Common myeloid progenitor, CD34-positive (primary cell): ENCODE results near the gene RASGRP4.

Experiments
- CTCF ChIA-PET: fragments of 350-600 bp; sonication (Branson Sonifier 250); formaldehyde crosslinking; loops from one replicate; lab custom pipeline; 2021; ENCODE audit warnings: antibody characterized with exemption; lab: Charles Lee
- POLR2A ChIA-PET: fragments of 350-600 bp; sonication (Branson Sonifier 250); formaldehyde crosslinking; loops from one replicate; lab custom pipeline; 2021; ENCODE audit warnings: antibody characterized with exemption; lab: Charles Lee
- DNase-seq, 3 donors: peaks; one replicate each; pipeline versions ENCODE4 v3.0.0 to v3.0.0-alpha.2; 2013
- H3K27ac ChIP-seq, 2 experiments: 1 replicate in 1 of 2; 2 replicates in 1 of 2; pipeline ENCODE4 v1.7.0; 2013; ENCODE audit warnings: inconsistent platforms in 2 of 2, low read length in 2 of 2, mild to moderate bottlenecking in 2 of 2, low read depth in 1 of 2, moderate library complexity in 1 of 2; ENCODE audit not compliant: severe bottlenecking in 2 of 2, insufficient read depth in 1 of 2, poor library complexity in 1 of 2
- H3K27me3 ChIP-seq, 5 experiments: replicated peaks in 2 of 5; 1 replicate in 3 of 5; 2 replicates in 2 of 5; pipeline versions ENCODE4 v1.6.1 to v1.7.0; 2013; ENCODE audit warnings: low read length in 4 of 5, mild to moderate bottlenecking in 2 of 5, moderate library complexity in 2 of 5, inconsistent platforms in 1 of 5; ENCODE audit not compliant: insufficient read depth in 5 of 5, control insufficient read depth in 4 of 5
- H3K36me3 ChIP-seq, 4 experiments: 1 replicate in 2 of 4; 2 replicates in 2 of 4; pipeline versions ENCODE4 v1.6.1 to v1.7.0; 2013; ENCODE audit warnings: low read length in 3 of 4, control low read depth in 1 of 4, mild to moderate bottlenecking in 1 of 4; ENCODE audit not compliant: control insufficient read depth in 4 of 4, insufficient read depth in 4 of 4
- H3K4me1 ChIP-seq, 4 experiments: 1 replicate in 3 of 4; 2 replicates in 1 of 4; pipeline versions ENCODE4 v1.6.1 to v1.7.1; 2013; ENCODE audit warnings: low read length in 3 of 4, mild to moderate bottlenecking in 3 of 4, control low read depth in 1 of 4, inconsistent platforms in 1 of 4, moderate library complexity in 1 of 4; ENCODE audit not compliant: control insufficient read depth in 4 of 4, insufficient read depth in 4 of 4; ENCODE audit errors: control extremely low read depth in 1 of 4
- H3K4me3 ChIP-seq, 7 experiments: 1 replicate in 4 of 7; 2 replicates in 3 of 7; pipeline versions ENCODE4 v1.5.1 to v1.7.0; 2013; ENCODE audit warnings: mild to moderate bottlenecking in 7 of 7, low read length in 6 of 7, moderate library complexity in 6 of 7, inconsistent platforms in 2 of 7, low read depth in 2 of 7, control low read depth in 1 of 7; ENCODE audit not compliant: insufficient read depth in 4 of 7, control insufficient read depth in 1 of 7; ENCODE audit errors: extremely low read depth in 1 of 7
- H3K9me3 ChIP-seq, 5 experiments: 1 replicate in 4 of 5; 2 replicates in 1 of 5; pipeline versions ENCODE4 v1.6.1 to v1.7.1; 2013; ENCODE audit warnings: low read length in 4 of 5, mild to moderate bottlenecking in 2 of 5, inconsistent platforms in 1 of 5, low read depth in 1 of 5, moderate library complexity in 1 of 5; ENCODE audit not compliant: control insufficient read depth in 4 of 5, insufficient read depth in 2 of 5; ENCODE audit errors: control extremely low read depth in 1 of 5
- WGBS: methylation state at CpG from one replicate; pipeline ENCODE4 v1.1.5; 2013; ENCODE audit not compliant: insufficient coverage; 5-methylcytosine and 5-hydroxymethylcytosine counted together

Gene RASGRP4

DNA sequence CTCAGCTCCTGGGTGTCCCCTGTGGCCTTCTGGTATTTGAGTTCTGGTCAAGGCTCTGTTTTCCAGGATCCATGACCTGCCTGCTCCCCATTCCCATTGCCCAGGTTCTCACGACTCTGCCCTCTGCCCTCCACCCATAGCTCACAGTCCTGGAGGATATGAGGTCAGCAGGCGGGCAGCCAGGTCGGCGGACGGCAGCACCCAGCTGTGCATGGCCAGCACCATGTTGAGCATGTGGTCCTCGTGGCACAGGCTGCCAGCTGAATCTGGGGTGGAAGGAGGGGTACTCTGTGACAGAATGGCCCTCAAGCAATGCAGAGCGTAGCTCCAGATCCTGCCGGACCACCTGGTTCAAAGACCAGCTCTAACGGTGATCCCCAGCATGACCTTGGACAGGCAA lies 5.1 kb downstream of the RASGRP4 start:
- no peak for DNase-seq
- Histone ChIP-seq H3K27ac (no peak overlapping the region), H3K36me3 (peaks cover 0 to 20% (median 2%) of the 10 kb centered on the region in 4 experiments), H3K4me3 (no peak overlapping the region), H3K9me3 (no peaks in the 10 kb centered on the region), H3K4me1 (peaks cover 0 to 31% (median 22%) of the 10 kb centered on the region in 4 experiments), H3K27me3 (no peaks in the 10 kb centered on the region)
- WGBS = 96% methylated on average over 9 of the region's 9 CpGs
- ChIA-PET CTCF (interaction anchor here (0.8 to 1.2 kb wide), 3 partner anchors 14 to 18 kb away, joined by 3 to 4 read pairs (median 3); partner anchors contain the start of gene FAM98C), POLR2A (interaction anchor here (0.7 kb wide), 1 partner anchor 95 kb away, joined by 4 read pairs; no protein-coding TSS in a partner anchor)

DNA sequence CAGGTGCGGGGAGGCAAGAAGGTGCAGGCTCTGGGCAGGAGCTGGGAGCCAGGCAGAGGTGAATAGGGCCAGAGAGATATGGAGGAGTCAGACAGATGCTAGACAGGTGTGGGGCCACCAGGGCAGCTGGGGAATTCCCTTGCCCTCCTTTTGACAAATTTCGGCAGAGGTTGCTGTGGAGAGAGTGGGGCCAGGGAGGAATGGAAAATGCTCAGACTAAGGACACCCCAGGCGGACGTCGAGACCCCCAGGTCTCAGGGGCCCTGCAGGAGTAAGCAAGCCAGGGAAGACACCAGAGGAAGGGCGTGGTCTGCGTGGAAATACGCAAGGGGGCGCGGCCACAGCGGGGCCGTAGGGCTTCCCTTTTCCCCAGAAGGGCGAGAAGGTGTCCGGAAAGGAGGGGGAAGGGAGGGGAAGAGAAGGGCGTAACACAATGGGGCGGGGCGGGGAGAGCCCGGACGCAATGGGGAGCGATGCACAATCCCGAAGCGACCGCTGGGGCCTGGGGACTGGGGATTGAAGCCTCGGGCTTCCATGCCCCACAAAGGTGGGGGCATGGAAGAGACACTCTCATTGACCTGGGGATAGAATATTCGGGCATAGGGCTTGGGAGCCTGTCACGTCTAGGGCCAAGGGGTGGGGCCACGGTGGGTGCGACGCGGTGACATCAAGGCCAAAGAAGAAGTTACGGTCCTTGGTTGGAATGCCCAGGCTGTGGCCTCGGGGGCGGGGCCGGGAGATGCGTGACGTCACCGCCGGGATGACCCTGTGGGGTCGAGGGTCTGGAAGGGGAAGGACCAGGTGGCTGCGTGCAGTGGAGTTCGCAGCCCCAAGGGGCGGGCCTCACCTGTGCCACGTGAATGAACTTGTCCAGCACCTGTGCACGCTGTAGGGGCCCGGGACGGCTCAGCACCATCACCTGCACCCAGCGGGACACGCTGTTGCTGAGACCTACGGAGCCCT lies 8.2 kb downstream of the RASGRP4 start:
- ChIA-PET POLR2A (no interaction called here), CTCF (interaction anchor here (0.5 to 1.2 kb wide), 2 partner anchors 12 to 15 kb away, joined by 4 read pairs; partner anchors contain the start of gene FAM98C)
- no peaks in the 10 kb centered on the region for H3K9me3 ChIP-seq
- DNase-seq = peak; percentile 77 to 79 (median 79)
- no peak overlapping the region for H3K27ac ChIP-seq
- H3K4me1 ChIP-seq = peaks cover 0 to 15% (median 14%) of the 10 kb centered on the region in 4 experiments
- peak overlapping the region in 5 of 7 experiments; percentile 22 to 75 (median 58) for H3K4me3 ChIP-seq
- H3K36me3 ChIP-seq = peaks cover 0 to 36% (median 2%) of the 10 kb centered on the region in 4 experiments
- no peaks in the 10 kb centered on the region for H3K27me3 ChIP-seq
- WGBS = 23% methylated on average over 40 of the region's 49 CpGs

DNA sequence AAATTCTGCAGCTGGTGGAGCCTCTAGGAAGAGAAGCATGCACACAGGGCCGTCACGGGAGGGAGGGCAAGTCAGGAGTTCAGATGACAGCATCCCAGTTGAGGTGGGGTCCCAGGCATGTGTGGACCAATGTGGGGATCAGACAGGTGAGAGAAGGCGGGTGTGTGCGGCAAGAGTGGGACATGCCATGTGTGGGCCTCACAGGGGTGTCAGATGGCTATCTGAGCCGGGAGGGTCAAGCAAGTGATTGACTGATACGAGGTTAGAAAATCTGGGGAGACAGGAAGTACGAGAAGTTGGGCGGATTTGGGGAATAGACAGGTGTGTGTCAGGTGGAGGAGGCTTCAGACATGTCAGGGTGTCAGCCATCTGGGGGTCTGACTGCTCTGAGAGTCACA lies 8.9 kb downstream of the RASGRP4 start:
- Histone ChIP-seq H3K27me3 (no peaks in the 10 kb centered on the region), H3K9me3 (no peaks in the 10 kb centered on the region), H3K4me3 (peak overlapping the region in 2 of 7 experiments; percentile 58 to 75), H3K27ac (no peak overlapping the region), H3K36me3 (peaks cover 0 to 42% (median 4%) of the 10 kb centered on the region in 4 experiments), H3K4me1 (peaks cover 0 to 15% (median 14%) of the 10 kb centered on the region in 4 experiments)
- WGBS = 88% methylated on average over 8 of the region's 8 CpGs
- DNase-seq = no peak
- CTCF ChIA-PET = interaction anchor here (1.2 kb wide), 1 partner anchor 14 kb away, joined by 4 read pairs; the partner anchor contains the start of gene FAM98C
- POLR2A ChIA-PET = no interaction called here

DNA sequence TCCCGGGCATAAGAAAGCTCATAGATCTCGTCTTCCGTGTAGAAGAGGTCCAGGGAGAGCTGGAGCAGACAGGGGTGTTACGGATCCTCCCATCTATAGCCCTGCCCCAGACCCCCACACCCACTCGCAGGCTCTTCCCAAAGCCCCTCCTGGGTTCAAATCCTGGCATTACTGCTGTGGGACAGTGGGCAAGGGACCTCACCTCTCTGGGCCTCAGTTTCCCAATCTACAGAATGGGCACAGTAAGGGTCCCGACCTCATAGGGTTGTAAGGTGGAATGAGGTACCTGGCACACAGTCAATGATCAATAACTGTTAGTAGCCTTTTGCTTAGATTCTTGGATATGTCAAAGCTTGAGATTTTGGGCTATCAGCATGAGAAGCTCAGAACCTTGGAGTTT lies 12.6 kb downstream of the RASGRP4 start:
- H3K36me3 ChIP-seq = peaks cover 0 to 56% (median 9%) of the 10 kb centered on the region in 4 experiments
- 94% methylated on average over 2 of the region's 6 CpGs for WGBS
- H3K27me3 ChIP-seq = no peaks in the 10 kb centered on the region
- DNase-seq = no peak
- CTCF ChIA-PET = interaction anchor here (1.2 to 2.3 kb wide), 3 partner anchors 11 to 37 kb away, joined by 4 to 7 read pairs (median 5); partner anchors contain the start of genes FAM98C and RASGRP4
- H3K4me3 ChIP-seq = no peak overlapping the region
- H3K9me3 ChIP-seq = no peaks in the 10 kb centered on the region
- peak overlapping the region in 1 of 2 experiments; percentile 14 for H3K27ac ChIP-seq
- peaks cover 0 to 14% (median 13%) of the 10 kb centered on the region in 4 experiments for H3K4me1 ChIP-seq
- POLR2A ChIA-PET = no interaction called here

DNA sequence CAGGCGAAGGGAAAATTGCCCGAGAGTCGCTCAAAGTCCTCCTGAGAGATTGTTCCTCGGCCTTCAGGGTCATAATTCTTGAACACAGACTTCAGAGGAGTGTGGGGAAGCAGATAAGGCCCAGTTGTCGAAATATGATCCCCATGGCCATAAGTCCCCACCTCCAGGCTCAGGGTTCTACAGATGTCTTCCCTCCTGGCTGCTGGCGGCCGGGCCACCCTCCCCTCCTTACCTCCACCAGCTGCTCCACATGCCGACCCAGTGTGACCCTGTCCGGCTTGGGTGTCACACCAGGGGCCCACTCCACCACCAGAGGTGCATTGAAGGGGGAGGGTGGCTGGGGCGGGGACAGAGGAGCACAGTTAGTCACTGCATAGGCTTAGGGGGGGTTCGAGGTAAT lies 13.1 kb downstream of the RASGRP4 start:
- H3K27ac ChIP-seq = peak overlapping the region in 1 of 2 experiments; percentile 14
- no peak overlapping the region for H3K4me3 ChIP-seq
- H3K4me1 ChIP-seq = peaks cover 0 to 10% (median 8%) of the 10 kb centered on the region in 4 experiments
- no peaks in the 10 kb centered on the region for H3K9me3 ChIP-seq
- ChIA-PET CTCF (interaction anchor here (1.2 to 2.3 kb wide), 3 partner anchors 10 to 37 kb away, joined by 4 to 7 read pairs (median 5); partner anchors contain the start of genes FAM98C and RASGRP4), POLR2A (no interaction called here)
- 88% methylated on average over 7 of the region's 11 CpGs for WGBS
- H3K27me3 ChIP-seq = no peaks in the 10 kb centered on the region
- peaks cover 0 to 56% (median 9%) of the 10 kb centered on the region in 4 experiments for H3K36me3 ChIP-seq
- DNase-seq = no peak

DNA sequence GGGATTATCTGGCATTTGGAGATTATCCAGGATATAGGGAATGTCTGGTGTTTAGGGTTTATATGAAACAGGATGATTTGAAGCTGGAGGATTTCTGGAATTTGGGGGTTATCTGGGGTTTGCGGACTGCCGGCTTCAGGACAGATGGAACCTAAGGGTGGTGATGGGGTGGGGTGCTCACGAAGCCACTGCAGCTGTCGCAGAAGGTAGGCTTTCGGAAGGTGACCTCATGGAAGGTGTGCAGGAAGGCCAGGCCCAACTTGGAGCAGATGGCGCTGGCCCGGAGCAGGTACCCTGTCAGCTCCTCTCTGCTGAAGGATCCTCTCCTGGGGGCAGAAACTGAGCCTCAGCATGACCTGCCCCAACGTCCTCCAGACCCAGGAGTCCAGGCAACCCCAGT lies 13.5 kb downstream of the RASGRP4 start:
- CTCF ChIA-PET = interaction anchor here (1.0 to 2.3 kb wide), 2 partner anchors 10 to 38 kb away, joined by 3 to 4 read pairs; partner anchors contain the start of gene FAM98C
- Histone ChIP-seq H3K4me1 (peaks cover 0 to 5% (median 4%) of the 10 kb centered on the region in 4 experiments), H3K27ac (peak overlapping the region in 1 of 2 experiments; percentile 14), H3K36me3 (peaks cover under 1 to 56% (median 9%) of the 10 kb centered on the region in 4 experiments), H3K27me3 (no peaks in the 10 kb centered on the region), H3K4me3 (no peak overlapping the region), H3K9me3 (no peaks in the 10 kb centered on the region)
- 97% methylated on average over 8 of the region's 8 CpGs for WGBS
- no peak for DNase-seq
- POLR2A ChIA-PET = interaction anchor here (0.7 kb wide), 1 partner anchor 31 kb away, joined by 3 read pairs; no protein-coding TSS in a partner anchor
